ENCODE results near the gene NCKAP5.

- TF ChIP-seq, protein P1, sequence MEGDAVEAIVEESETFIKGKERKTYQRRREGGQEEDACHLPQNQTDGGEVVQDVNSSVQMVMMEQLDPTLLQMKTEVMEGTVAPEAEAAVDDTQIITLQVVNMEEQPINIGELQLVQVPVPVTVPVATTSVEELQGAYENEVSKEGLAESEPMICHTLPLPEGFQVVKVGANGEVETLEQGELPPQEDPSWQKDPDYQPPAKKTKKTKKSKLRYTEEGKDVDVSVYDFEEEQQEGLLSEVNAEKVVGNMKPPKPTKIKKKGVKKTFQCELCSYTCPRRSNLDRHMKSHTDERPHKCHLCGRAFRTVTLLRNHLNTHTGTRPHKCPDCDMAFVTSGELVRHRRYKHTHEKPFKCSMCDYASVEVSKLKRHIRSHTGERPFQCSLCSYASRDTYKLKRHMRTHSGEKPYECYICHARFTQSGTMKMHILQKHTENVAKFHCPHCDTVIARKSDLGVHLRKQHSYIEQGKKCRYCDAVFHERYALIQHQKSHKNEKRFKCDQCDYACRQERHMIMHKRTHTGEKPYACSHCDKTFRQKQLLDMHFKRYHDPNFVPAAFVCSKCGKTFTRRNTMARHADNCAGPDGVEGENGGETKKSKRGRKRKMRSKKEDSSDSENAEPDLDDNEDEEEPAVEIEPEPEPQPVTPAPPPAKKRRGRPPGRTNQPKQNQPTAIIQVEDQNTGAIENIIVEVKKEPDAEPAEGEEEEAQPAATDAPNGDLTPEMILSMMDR (conservative IDR thresholded peaks at IDR 0.05): no peak
- no peak for TF ChIP-seq EZH2 (IDR thresholded peaks at IDR 0.05; ENCODE audit: low read depth)
Observed at GRCh38 chr2:133588144-133588543, 19.9 kb upstream of the NCKAP5 start.
